LoVo (cell line): Measurements from ENCODE around the gene WIPI1.
A peak's percentile ranks its signal among the peaks of the same experiment; 100 is the strongest.
"Not testable (repeated sequence)": the region's sequence is repeated elsewhere in the genome, so short reads cannot be mapped to it uniquely, and the experiment has no call there.

ENCODE experiments used
- DNase-seq: peaks from one replicate; pipeline ENCODE4 v3.0.0-alpha.2; 2016; ENCODE audit warnings: low spot score

Gene WIPI1, protein sequence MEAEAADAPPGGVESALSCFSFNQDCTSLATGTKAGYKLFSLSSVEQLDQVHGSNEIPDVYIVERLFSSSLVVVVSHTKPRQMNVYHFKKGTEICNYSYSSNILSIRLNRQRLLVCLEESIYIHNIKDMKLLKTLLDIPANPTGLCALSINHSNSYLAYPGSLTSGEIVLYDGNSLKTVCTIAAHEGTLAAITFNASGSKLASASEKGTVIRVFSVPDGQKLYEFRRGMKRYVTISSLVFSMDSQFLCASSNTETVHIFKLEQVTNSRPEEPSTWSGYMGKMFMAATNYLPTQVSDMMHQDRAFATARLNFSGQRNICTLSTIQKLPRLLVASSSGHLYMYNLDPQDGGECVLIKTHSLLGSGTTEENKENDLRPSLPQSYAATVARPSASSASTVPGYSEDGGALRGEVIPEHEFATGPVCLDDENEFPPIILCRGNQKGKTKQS

DNA sequence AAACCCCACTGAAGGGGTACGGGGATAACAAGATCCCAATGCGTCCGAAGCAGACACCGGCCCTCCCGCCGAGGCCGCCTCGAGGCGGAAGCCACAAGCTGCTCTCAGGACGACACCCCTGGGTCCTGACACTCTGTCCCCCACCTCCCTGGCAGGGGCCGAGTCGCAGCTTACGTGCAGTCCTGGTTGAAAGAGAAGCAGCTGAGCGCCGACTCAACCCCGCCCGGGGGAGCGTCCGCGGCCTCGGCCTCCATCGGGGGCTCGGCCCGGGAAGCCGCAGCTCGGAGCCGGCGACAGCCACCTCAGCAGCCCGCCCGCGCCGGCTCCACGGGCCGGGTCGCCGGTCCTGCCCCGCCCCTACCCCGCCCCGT is at the start of gene WIPI1:
TSS of gene WIPI1 (minus strand) at position 329 of the 371 bp plus-strand sequence. CDS start at position 254, 75 bp downstream.
- DNase-seq: no peak

DNA sequence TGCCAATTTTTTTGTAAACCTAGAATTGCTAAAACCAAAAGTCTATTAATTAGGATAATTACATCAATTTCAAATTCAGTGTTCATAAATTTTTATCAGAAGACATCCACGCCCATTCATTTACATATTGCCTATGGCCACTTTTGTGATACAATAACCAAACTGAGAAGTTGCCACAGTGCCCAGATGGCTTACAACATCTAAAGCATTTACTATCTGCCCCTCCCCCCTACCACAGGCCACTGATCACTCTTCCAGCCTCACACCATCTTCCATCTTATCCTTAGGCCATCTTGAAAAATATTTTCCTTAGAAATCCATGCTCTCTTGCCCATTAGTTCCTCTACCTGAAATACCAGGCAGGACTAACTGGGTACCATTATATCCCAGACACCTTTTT is 48.7 kb upstream of the WIPI1 start:
- no peak for DNase-seq

DNA sequence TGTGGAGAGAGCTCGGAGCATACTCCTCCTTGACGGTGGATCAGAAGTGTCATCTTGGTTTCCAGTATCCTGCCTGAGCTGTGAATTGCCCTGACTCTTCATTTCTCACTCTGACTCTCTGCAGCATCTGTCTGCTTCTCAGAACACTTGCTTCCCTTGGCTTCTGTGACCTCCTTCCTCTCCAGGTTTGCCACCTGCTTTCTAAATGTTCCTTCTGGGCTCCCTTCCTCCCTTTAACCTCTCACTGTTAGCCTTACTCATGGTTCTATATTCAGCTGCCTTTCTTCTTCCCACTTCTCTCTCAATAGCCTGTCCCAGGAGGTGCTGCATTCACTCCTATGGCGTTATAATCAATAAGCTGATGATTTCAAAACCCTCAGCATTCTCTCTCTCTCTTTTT is 43.8 kb upstream of the WIPI1 start:
- DNase-seq: no peak

DNA sequence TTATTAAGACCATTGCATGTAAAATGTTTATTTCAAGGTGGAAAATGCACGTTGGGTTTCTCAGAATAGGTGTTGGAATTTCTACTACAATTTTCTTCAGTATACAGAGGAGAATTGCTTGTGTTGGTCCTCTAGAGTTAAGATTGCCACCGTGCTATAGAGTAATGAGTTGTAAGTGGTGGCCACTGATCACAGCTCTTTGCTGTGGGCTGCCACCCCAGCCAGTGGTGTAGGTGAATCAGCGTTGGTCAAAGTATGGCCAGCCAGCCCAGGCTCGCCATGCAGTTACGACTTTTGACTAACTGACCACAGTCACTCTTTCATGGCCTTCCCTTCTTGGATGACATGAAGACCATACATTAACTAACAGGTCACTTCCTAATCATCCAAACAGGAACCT is 42.3 kb upstream of the WIPI1 start:
- DNase-seq: no peak

DNA sequence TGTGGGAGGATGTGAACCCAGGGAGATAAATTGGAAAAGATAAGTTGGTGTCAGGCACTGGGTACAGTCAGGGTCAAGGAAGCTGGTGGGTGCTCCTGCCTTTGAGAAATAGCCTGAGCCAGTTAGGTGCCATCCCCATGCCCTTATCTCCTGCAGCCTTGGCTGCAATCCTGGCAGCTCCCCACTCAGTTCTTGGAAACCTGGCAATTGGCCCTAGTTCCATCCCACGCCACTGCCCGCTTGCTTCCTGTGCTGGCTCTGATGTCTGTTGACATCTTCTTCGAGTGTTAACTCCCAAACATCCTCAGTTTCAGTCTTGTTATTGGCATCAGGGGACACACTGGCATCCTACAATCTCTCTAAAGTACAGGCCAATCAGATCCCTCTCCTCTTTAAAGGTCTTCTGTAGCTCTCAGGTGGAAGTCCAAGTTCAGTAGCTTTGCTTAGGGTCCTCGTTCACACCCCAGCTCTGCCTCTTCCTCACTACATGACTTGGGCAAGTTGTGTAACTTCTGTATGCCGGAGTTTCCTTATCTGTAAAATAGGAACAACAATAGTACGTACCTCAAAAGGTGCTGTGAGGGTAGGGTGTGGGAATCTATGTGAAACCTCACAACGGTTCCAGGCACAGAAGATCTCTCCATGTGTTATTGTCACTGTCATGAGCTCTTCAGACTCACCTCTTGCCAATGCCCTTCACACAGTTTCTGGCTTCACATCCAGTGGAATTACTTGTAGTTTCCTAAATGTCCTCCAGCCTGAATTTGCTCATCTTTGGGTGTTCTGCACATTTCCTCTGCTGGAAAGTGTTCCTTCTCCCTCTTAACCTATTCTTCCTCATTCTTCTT is 41.4 kb upstream of the WIPI1 start:
- DNase-seq: no peak

DNA sequence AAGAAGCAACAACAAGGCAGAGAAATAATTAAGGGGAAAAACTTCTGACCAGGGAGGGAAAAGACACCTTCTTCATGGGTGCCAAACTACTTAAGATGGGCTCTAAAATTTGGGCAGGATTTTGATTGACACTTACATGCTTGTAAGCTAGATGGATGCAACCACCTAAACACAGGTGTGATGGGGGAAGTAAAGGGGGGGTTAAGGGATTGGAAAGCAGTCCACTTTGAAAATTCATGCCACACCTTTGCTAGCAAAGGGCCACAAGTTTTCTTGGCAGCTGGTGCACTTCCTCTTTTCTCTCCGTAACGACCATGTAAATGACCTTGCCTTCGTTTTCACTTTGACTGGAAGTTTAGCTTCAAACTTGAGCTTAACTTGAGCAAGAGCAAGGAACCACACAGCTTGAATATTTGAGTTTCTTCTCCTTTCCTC is 40.6 kb upstream of the WIPI1 start:
- DNase-seq: no peak

DNA sequence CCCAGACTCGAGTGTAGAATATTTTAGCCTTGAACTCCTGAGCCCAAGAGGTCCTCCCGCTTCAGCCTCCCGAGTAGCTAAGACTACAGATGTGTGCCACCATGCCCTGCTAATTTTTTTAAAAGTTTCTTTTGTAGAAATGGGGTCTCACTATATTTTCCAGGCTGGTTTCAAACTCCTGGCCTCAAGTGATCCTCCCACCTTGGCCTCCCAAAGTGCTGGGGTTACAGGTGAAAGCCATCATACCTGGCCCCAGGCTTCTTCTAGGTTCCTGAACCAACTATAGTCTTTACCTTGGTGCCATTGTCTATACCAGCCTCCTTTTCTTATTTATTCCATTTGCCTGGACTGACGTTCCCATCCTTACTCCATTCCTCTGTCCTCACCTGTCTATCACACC is 37.8 kb upstream of the WIPI1 start:
- no peak for DNase-seq

DNA sequence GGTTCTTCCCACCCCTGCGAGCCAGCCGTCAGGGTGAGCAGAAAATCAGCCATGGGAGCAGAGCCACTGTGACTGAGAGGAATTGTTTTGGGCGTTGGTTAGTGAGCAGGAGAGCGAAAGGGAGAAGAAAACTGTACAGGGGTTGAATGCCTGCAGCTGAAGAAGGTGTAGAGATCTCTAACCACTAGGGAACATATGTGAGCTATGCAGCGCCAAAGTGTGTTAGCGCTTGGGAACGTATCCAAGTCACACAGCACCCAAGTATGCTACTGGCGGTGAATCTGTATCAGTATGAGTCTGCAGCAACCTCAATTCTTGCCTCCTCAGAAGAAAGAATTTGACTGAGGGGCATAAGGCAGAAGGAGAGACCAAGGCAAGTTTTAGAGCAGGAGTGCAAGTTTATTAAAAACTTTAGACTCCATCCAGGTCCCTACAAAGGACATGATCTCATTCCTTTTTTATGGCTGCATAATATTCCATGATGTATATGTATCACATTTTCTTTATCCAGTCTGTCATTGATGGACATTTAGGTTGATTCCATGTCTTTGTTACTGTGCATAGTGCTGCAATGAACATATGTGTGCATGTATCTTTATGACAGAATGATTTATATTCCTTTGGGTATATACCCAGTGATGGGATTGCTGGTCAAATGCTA is 35.2 kb upstream of the WIPI1 start:
- DNase-seq: not testable (repeated sequence)

DNA sequence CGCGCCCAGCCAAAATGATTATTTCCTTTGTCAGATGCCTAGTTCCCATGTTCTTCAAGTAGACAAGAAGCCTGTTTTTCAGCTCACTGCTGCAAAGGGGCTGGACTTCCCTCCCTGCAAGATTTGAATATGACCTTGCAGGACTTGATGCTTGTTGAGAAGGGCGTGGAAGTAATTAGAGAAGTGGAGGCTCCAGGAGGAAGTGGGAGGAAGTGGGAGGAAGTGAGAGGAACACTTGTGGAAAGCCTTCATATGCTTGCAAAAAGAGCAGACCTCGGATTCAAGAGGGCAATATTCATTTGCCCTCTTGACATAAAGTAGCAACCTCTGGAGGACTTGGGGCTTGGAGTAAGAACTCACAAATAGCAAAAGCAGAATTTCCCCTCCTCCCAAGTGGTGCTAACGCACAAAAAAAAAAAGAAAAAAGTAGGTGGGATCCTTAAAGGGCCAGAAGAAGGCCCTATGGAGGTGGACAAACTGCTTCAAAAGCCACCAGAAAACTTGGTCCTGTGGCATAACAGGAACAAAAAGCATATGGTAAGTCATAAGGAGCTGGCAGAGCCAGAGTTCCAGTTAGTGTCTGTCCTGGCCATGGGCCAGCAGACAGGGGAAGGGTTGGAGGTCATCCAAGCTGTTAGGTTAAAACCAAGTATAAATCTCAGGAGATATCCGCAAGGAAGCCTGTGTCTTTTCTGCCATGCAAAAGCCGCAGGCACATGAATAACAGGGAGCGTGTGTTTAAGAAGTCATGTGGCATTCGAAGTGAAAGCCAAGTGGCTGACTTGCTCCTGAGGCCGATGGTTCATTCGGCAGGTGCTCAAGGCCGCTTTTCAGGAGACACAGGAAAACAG is 34.3 kb upstream of the WIPI1 start:
- DNase-seq: no peak

DNA sequence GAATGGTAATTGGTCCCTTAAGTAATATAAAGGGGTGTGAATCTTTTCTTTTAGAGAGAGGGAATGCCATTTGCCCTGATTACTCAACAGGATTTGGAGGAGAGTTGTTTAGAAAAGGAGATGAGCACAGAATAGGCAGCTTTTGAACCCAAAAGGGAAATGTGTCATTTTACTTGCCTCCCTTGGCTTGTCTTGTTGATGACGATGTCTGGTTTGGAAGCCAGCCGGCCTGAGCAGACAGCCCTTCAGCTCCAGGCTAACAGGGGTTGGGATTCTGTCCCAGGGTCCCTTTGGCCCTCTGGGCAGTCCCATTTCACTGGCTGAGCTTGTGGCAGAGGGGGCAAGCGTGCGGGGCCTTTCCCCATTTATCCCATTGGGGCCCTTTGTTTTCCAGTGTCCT is 32.6 kb upstream of the WIPI1 start:
- DNase-seq: no peak

DNA sequence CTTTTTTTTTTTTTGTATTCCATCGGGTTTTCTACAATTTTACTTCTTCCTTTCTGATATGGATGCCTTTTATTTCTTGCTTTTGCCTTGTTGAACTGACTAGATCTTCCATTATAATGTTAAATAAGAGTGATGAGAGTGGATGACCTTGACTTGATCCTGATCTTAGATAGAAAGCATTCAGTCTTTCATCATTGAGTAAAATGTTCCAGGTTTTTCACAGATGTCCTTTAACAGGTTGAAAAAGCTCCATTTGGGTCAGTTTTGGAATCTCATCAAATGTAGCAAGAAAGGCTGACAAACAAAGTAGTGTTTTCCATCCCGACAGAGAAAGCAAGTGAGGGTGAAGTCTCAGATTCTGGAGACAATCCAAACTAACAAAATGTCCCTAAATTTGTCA is 27.2 kb upstream of the WIPI1 start:
- no peak for DNase-seq

DNA sequence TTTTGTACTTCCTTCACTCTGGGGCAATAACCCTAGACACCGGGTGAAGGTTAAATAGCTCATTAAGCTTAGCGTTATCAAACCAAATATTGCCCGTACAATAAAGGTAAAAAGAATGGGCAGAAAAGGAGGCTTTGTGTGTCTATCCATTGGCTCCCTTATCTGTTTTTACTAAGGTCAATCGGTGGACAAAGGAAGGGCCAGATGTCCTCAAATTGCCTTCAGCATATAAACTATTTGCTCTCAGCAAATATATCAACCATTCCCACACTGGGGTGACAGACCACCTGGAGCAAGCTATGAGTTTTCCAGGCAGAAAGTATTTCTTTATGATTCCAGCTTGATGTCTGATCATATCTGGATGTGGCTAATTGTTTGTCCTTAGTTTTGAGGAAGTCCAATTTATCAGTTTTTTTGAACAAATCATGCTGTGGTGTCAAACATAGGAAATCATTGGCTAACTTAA is 25.3 kb upstream of the WIPI1 start:
- no peak for DNase-seq

DNA sequence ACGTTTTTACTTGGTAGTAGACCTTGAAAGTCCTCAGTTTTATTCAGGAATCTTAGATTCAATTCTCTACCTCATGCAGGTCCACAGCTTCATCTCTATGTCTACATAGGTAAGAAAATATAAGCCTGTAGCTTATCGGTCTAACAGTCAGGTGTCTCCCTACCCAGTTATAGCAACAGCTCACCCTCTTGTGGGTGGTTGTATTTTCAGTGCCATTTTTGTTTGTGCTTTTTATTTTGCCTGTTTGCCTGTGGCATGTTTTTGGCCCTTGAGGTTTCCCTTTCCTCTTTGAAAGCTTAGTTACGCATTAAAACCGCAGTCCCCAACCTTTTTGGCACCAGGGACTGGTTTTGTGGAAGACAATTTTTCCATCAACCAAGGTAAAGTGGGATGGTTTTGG is 23.6 kb upstream of the WIPI1 start:
- DNase-seq: no peak

DNA sequence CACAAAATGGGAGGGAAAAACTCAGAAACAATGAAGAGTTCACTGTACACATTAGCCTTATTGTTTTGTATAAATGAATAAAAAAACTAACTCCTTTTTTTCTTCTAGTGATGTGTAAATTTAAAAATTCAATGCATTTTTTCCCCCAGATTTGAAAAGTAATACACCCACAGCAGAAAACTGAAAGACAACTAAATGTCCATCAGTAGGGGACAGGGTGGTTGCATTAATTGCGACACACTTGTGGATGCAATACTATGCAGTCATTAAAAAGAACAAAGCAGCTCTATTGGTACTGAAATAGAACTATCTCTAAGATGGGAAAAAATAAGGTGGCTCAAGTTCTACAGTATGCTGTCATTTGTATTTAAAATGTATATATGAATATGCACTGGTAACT is 13.7 kb upstream of the WIPI1 start:
- no peak for DNase-seq

DNA sequence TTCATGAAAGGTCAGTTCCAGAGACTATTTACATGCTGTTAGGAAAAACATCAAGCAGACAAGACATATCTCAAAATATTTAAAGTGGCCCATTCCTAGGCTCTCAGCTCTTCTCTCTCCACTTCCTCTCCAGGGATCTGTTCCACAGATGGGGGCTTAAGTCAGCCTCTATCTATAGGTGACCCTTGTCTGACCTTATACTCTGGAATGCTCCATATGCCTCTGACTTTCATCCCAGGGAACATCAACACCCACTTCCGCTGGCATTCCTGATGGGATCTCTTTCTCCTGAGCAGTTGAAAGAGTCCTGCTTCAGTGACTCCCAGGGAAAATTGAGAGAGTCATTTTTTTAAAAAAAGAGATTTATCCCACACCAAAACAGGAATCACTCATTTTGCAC is 11.5 kb upstream of the WIPI1 start:
- DNase-seq: no peak

DNA sequence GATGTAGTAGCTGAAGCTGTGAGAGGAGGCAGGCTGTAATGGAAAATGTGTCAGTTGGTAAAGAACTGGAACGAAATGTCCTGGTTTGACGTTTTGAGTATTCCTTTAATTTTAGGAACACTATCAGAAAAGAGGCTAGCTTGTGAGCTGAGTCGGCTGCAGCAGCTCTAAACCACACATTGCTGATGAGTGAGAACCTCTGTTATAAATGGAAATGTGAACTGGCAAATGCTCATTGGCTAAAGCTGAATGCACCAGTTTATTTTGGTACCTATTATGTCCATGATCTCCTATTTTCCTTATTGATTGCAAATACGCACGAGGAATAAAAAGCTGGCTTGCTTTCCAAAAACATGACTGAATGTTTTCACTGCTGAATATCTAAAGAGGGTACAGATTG is 11.0 kb upstream of the WIPI1 start:
- no peak for DNase-seq

DNA sequence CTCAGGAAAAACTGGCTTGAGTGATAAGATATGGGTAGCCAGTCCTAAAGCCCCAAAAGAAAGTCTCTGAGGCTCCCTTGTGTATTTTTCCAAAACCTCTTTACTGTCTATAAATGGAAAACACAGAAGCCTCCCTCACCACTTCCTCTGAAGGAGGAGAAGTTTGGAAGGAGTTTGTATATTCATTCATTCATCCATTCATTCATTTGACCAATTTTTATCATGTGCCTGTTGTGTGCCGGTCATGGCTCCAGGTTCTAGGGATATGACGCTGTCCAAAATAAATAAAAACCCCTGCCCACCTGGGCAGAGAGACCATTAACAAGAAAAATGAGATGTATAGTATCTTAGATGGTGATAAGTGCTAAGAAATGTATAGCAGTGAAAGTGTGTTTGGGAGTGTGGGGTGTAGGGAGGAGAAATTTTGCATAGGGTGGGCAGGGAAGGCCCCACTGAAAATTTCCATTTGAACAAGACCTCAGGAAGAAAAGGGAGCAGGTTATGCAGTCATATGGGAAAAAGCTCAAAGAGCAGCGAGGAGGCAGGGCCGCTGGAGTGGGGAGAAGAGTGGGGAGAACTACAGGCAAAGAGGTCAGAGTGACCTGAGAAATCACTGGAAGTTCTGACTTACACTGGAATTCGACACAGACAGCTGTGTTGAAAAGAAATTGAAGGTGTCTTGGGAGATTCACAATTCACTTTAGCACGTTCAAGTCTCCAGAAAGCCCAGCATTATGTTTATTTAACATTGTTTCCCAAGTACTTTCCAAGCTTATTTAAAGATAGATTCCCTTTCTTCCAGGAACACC is 6.1 kb upstream of the WIPI1 start:
- no peak for DNase-seq

DNA sequence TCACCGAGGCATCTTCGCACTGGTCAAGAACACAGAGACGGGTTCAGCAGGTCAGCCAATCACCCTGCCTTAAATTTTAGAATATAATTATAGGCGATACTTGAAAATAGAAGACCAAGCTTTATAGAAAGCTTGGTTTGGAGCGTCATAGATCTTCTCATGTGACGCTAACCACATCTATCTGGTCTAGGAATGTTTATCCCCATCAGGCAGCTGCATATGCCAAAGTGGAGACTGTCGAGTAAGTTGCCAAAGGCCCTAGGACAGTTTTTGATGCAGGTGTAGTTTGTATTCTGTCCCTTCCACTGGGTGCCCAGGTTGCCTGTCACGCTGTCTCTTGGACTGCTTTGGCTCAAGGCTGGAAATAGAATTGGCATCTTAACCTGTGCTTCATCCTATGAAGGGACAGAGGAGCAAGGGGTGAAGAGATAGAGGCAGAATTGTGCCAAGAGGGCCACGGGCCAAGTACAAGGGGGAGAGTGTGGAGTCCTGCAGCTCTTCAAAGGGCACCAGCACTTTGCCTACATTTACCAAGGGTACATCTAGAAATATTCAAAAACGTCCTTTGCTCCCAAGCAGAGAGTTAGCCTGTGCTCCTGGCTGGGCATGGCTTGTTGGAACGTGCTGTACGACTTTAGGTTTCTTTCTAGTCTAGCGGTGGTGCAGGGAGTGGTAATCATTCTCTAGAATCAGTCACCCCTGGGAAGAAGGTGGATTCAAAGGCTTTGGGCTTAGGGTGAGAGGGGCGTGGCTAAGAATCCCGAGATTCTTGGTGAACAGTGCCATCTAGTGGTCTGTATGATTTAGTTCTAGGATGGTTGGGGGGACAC is 5.3 kb upstream of the WIPI1 start:
- peak; percentile 88 for DNase-seq

DNA sequence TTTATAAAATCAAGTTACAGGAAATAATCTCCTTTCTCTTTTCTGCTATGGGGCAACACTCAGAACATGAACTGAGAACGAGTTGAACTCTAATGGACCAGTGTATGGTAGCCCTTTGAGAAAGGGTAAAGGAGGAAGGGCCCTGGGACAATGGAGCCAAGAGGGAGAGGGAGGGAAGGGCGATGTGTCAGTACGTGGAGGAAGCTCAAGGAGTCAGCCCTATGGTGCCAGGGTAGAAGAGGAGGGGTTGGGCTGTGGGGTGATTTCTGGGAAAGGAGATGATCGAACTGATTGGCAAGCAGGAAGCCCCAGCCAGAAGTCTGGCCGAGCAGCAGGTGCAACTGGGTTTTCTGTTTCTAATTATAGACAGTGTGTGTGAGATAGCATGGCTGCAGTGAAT is 4.3 kb upstream of the WIPI1 start:
- DNase-seq: no peak

DNA sequence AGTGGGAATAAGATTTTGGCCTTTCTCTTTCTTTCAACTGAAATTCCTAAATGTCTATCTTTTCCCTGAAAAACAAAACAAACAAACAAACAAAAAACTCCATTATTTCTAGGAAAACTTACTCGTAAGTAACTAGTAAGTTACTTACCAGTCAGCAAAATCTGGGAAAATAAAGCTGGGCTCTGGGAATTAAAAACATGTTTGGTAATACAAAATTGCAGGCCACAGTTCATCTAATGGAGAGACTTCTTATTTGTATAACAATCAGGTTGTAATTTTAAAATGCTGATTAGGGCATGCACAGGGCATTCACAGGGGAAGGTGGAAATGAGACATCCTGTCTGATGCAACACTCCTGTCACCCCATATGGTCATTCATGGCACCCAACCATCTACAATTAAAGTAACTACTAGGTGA is 3.8 kb upstream of the WIPI1 start:
- peak; percentile 8 for DNase-seq
